ENCODE results near the gene ACAP2.

- TF ChIP-seq POLR2A (IDR thresholded peaks at IDR 0.05; ENCODE audit: low read depth, low read length) (no peak), POLR2AphosphoS5 (IDR thresholded peaks at IDR 0.05; ENCODE audit: low read depth, low read length) (no peak)
Measured at GRCh38 chr3:195282961-195283360, 159.9 kb downstream of the ACAP2 start.

Data from GM12892 (cell line).